Ovary (tissue), 9 donors: Measurements from ENCODE around the gene ADGRF1. TPM values are rescaled to one million over a fixed set of nuclear protein-coding genes. Genes with fewer than 3 reads are reported as not detected.

Experiments
- DNase-seq, 5 donors: peaks; one replicate each; pipeline ENCODE4 v3.0.0-alpha.2; 2019 to 2020
- H3K27ac ChIP-seq, 2 donors: fragments of 200-600 bp; one replicate each; pipeline versions ENCODE4 v1.5.1 to v1.8.0; 2019 to 2022
- H3K27me3 ChIP-seq: fragments of 200-600 bp; one replicate; pipeline ENCODE4 v1.8.0; 2022
- H3K36me3 ChIP-seq: fragments of 200-600 bp; sonication (generic); one replicate; pipeline ENCODE4 v1.5.1; 2019
- H3K4me1 ChIP-seq: one replicate; pipeline ENCODE4 v1.8.1; 2013; ENCODE audit warnings: mild to moderate bottlenecking, moderate library complexity; ENCODE audit not compliant: insufficient read depth
- H3K4me3 ChIP-seq: fragments of 200-600 bp; sonication (generic); one replicate; pipeline ENCODE4 v1.5.1; 2017
- H3K9me3 ChIP-seq, 2 donors: fragments of 200-600 bp in 1 of 2; sonication (generic) in 1 of 2; one replicate each; pipeline versions ENCODE4 v1.5.1 to v1.8.1; 2013 to 2019; ENCODE audit warnings: mild to moderate bottlenecking in 1 of 2, moderate library complexity in 1 of 2
- EP300 ChIP-seq: sonication (generic); formaldehyde crosslinking; IDR thresholded peaks from one replicate; pipeline ENCODE4 v1.6.1; 2017; ENCODE audit warnings: antibody characterized with exemption
- POLR2A ChIP-seq: fragments of 450-650 bp; IDR thresholded peaks from one replicate; pipeline ENCODE4 v1.6.1; 2017; ENCODE audit warnings: antibody characterized with exemption, mild to moderate bottlenecking, moderate library complexity
- WGBS, 3 donors: extraction: QIAGEN DNeasy Blood & Tissue Kit in 1 of 3; methylation state at CpG; one replicate each; pipeline versions ENCODE4 v1.1.5 to v1.1.7; 2013 to 2017; 5-methylcytosine and 5-hydroxymethylcytosine counted together
- intact Hi-C, 4 donors: fragments of 100-400 bp; cut with DNase I; formaldehyde crosslinking; loops; one replicate each; pipeline versions ENCODE4 v1.11.0 to v1.15.1; 2022 to 2023
- polyA plus RNA-seq, 2 donors: library from polyadenylated mRNA; stranded (reverse); fragments of 200-250 nt in 1 of 2; fragments of 350-450 nt in 1 of 2; fragmentation: Illumina TruSeq in 1 of 2; extraction: RNeasy Lipid Tissue Mini Kit (QIAGEN cat#74804) in 1 of 2; gene quantifications; one replicate each; pipeline ENCODE4 v1.2.3, GENCODE V29; 2013 to 2014
- total RNA-seq, 7 donors: library from RNA; depleted of rRNA in 2 of 7; stranded (reverse); fragments of >200 nt in 2 of 7; fragmentation: NEBNext Ultra II Directional in 3 of 7; extraction: Animal tissue kit (Norgen Biotek cat#: 25700) in 3 of 7; gene quantifications; one replicate each; pipeline versions ENCODE4 v1.1.0 to v1.2.4, GENCODE V29; 2016 to 2023
- TF ChIP-seq, protein P1 (sequence below), 3 donors: fragments of 450-650 bp in 2 of 3; fragments of 200-600 bp in 1 of 3; IDR thresholded peaks; one replicate each; pipeline versions ENCODE4 v1.5.1 to v1.8.0; 2016 to 2022; ENCODE audit warnings: antibody characterized with exemption in 3 of 3, mild to moderate bottlenecking in 1 of 3
- donor health status: DM: no; HTN: no; CAD: no; lungs with moderate emphysema.
- donor health status: DM: no; HTN: no; CAD: no.
- donor health status: Bipolar disorder and iron deficiency.
- donor health status: DM: yes; HTN: yes; CAD: no.
- donor health status: DM: no; HTN: no; CAD: no.
- donor health status: DM: yes; HTN: yes; CAD: no.

ADGRF1 gene
- total and polyA plus RNA-seq, 9 donors = 0.11 to 1.2 (median 0.24) TPM; not detected in 6

DNA sequence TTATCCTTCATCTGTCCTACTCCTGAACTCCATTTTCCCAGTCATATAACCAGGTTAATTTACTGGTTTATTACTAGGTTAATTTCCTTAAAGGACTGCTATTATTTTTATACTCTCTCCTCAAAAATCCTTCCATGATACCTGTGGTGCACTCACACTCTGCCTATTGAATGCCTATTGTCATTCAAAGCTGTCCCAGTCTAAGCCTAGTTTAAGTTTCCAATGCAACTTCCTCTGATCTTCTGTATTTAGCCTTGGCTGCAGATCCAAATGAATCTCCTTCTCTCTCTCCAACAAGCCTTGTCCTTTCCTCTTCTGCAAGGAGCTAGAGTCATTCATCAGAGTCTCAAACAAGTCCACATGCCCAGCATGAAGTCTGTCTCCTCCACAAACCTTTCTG is 79.1 kb downstream of the ADGRF1 start:
- no peak overlapping the region for H3K4me3 ChIP-seq
- no peaks in the 10 kb centered on the region for H3K27me3 ChIP-seq

DNA sequence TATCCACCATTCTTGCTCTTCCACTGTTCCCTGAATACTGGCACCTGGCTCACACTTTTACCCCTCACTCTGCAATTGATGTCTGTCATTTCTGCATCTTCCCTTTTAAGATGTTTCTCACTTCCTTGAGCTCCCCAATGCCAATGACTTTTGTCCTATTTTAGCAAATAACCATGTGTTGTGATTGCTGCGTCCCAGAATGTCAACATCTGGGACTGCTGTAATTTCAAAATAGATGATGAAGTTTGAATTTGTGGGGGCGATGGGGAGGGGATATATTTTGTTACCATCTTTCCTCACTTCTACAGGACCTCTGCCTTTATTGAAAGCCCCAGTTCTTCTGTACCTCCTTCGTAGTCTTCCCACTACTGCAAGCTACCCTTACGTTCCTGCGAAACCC is 80.4 kb downstream of the ADGRF1 start:
- Histone ChIP-seq H3K4me3 (no peak overlapping the region), H3K36me3 (no peaks in the 10 kb centered on the region), H3K27ac (no peak overlapping the region), H3K9me3 (no peaks in the 10 kb centered on the region), H3K27me3 (no peaks in the 10 kb centered on the region), H3K4me1 (no peaks in the 10 kb centered on the region)
- WGBS, 3 donors = 85 to 91% (median 91%) methylated on average over 5 of the region's 5 CpGs
- intact Hi-C loops = no loop called here
- TF ChIP-seq, protein P1, sequence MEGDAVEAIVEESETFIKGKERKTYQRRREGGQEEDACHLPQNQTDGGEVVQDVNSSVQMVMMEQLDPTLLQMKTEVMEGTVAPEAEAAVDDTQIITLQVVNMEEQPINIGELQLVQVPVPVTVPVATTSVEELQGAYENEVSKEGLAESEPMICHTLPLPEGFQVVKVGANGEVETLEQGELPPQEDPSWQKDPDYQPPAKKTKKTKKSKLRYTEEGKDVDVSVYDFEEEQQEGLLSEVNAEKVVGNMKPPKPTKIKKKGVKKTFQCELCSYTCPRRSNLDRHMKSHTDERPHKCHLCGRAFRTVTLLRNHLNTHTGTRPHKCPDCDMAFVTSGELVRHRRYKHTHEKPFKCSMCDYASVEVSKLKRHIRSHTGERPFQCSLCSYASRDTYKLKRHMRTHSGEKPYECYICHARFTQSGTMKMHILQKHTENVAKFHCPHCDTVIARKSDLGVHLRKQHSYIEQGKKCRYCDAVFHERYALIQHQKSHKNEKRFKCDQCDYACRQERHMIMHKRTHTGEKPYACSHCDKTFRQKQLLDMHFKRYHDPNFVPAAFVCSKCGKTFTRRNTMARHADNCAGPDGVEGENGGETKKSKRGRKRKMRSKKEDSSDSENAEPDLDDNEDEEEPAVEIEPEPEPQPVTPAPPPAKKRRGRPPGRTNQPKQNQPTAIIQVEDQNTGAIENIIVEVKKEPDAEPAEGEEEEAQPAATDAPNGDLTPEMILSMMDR (IDR thresholded peaks at IDR 0.05) = no peak
- TF ChIP-seq POLR2A (no peak), EP300 (no peak)
- no peak for DNase-seq

More for the DNA sequence above, 79.1 kb downstream of the ADGRF1 start:
- intact Hi-C loops = no loop called here
- TF ChIP-seq, protein P1 (IDR thresholded peaks at IDR 0.05) = no peak
- TF ChIP-seq POLR2A = no peak
- no peak for TF ChIP-seq EP300
- Histone ChIP-seq H3K9me3 (no peaks in the 10 kb centered on the region), H3K36me3 (no peaks in the 10 kb centered on the region), H3K4me1 (no peaks in the 10 kb centered on the region), H3K27ac (no peak overlapping the region)
- DNase-seq = no peak

DNA sequence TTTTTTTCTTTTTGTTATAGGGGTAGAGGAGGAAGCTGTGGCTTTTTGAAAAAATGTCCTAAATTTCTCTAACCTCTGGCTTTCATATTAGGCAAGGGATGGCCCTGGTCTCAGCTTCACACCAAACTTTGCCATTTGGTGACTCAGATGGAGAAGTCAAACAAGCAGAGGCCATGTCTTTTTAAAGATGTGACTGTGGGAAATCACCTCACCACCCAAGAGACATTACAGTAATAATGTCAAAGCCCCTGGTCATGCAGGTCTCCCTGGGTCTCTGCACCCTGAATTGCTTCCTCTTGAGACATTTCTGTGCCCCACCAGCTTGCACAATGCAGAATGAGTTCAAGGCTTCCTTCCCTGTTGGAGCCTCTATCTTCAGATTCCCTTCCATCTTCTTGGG is 80.9 kb downstream of the ADGRF1 start:
- no peak for TF ChIP-seq POLR2A
- TF ChIP-seq, protein P1 (IDR thresholded peaks at IDR 0.05) = no peak
- no peak for TF ChIP-seq EP300
- H3K9me3 ChIP-seq = no peaks in the 10 kb centered on the region
- H3K27ac ChIP-seq = no peak overlapping the region
- no peak for DNase-seq
- intact Hi-C loops = no loop called here
- H3K4me1 ChIP-seq = no peaks in the 10 kb centered on the region
- H3K4me3 ChIP-seq = no peak overlapping the region
- H3K36me3 ChIP-seq = no peaks in the 10 kb centered on the region
- H3K27me3 ChIP-seq = no peaks in the 10 kb centered on the region

DNA sequence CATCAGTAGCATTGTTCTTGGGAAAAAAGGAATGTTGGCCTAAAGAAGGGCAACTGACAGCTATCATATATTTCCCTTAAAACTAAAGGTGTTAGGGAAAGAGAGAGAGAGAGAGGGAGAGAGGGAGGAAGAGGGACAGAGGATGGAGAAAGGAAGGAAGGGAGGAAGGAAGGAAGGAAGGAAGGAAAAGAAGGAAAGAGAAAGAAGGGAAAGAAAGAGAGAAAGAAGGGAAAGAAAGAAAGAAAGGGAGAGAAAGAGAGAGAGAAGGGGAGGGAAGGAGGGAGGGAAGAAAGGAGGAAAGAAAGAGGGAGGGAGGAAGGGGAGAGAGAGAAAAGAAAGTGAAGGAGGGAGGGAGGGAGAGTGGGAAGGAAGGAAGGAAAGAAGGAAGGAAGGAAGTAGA is 82.7 kb downstream of the ADGRF1 start:
- TF ChIP-seq POLR2A (no peak), EP300 (no peak)
- TF ChIP-seq, protein P1 (IDR thresholded peaks at IDR 0.05) = no peak
- intact Hi-C loops = no loop called here
- no peaks in the 10 kb centered on the region for H3K9me3 ChIP-seq
- no peaks in the 10 kb centered on the region for H3K4me1 ChIP-seq
- no peak overlapping the region for H3K4me3 ChIP-seq
- no peak overlapping the region for H3K27ac ChIP-seq
- H3K36me3 ChIP-seq = no peaks in the 10 kb centered on the region
- no peak for DNase-seq
- H3K27me3 ChIP-seq = no peaks in the 10 kb centered on the region

DNA sequence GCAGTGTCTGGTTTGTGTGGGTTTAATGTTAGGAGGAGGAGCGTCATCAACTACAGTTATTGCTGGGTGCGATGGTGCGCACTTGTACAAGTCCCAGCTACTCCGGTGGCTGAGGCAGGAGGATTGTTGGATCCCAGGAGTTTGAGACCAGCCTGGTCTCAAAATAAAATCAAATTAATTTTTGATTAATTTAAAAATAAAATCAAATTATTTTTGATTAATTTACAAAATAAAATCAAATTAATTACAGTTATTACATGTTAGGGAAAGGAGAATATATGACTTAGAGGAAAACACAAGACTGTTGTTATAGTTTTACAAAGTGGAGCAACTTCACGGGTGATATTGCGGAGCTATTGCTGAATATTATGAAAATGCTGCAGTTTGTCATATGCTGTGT is 85.7 kb downstream of the ADGRF1 start:
- TF ChIP-seq, protein P1 (IDR thresholded peaks at IDR 0.05) = no peak
- TF ChIP-seq EP300 (no peak), POLR2A (no peak)
- no peaks in the 10 kb centered on the region for H3K9me3 ChIP-seq
- no peak overlapping the region for H3K27ac ChIP-seq
- no peaks in the 10 kb centered on the region for H3K27me3 ChIP-seq
- 91 to 97% (median 95%) methylated on average over 6 of the region's 6 CpGs for WGBS, 3 donors
- no peaks in the 10 kb centered on the region for H3K36me3 ChIP-seq
- no peaks in the 10 kb centered on the region for H3K4me1 ChIP-seq
- no peak for DNase-seq
- intact Hi-C loops = no loop called here
- H3K4me3 ChIP-seq = no peak overlapping the region
